ENCODE results near the gene CENPS. TPM values are rescaled to one million over a fixed set of nuclear protein-coding genes. Genes with fewer than 3 reads are reported as not detected.

The CENPS gene
- total RNA-seq, 1 donor from 2014 or later = 15.2 TPM

DNA sequence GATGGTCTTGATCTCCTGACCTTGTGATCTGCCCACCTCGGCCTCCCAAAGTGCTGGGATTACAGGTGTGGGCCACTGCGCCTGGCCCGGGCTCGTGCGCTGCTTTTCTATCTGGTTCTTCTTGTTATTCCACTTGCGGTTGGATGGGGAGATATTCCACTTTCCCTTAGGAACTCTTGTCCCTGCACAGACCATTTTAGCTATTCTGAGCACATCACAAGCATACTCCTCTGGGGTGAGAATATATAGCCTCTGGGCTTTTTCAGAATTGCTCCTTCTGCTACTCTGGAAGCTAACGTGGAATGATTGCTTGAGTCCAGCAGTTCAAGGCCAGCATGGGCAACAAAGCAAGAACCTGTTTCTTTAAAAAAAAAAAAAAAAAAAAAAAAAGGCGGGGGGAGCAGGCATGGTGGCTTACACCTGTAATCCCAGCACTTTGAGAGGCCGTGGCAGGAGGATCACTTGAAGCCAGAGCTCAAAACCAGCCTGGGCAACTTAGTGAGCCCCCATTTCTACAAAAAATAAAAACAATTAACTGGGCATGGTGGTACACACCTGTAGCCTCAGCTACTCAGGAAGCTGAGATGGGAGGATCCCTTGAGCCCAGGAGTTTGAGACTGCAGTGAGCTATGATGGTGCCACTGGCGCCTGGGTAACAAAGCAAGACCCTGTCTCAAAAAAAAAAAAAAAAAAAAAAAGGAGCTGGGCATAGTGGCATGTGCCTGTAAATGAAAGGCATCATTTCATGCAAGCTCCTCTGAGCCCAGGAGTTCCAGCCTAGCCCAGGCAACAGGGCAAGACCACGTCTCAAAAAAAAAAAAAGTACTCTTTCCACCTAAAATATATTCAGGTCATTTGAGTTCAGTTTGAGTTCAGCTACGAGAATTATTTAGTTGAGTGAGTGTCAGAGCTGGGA, 43.2 kb upstream of the CENPS start:
- CTCF ChIA-PET = interaction anchor here (2.2 kb wide), 1 partner anchor 12 kb away, joined by 9 read pairs; the partner anchor contains the start of gene PGD
- Mint-ChIP-seq H3K4me1 (peaks cover 12% of the 10 kb centered on the region), H3K27ac (no peak overlapping the region), H3K4me3 (no peak overlapping the region), H3K27me3 (no peaks in the 10 kb centered on the region), H3K36me3 (ENCODE audit: low read depth) (no peaks in the 10 kb centered on the region), H3K9me3 (no peaks in the 10 kb centered on the region)
- POLR2A ChIA-PET = interaction anchor here (0.6 to 2.5 kb wide), 6 partner anchors 11 to 576 kb away, joined by 3 to 41 read pairs (median 6); partner anchors contain the start of gene PGD
- DNase-seq = no peak
- ATAC-seq (ENCODE audit: low read depth) = no peak
- TF ChIP-seq, protein P1, sequence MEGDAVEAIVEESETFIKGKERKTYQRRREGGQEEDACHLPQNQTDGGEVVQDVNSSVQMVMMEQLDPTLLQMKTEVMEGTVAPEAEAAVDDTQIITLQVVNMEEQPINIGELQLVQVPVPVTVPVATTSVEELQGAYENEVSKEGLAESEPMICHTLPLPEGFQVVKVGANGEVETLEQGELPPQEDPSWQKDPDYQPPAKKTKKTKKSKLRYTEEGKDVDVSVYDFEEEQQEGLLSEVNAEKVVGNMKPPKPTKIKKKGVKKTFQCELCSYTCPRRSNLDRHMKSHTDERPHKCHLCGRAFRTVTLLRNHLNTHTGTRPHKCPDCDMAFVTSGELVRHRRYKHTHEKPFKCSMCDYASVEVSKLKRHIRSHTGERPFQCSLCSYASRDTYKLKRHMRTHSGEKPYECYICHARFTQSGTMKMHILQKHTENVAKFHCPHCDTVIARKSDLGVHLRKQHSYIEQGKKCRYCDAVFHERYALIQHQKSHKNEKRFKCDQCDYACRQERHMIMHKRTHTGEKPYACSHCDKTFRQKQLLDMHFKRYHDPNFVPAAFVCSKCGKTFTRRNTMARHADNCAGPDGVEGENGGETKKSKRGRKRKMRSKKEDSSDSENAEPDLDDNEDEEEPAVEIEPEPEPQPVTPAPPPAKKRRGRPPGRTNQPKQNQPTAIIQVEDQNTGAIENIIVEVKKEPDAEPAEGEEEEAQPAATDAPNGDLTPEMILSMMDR (IDR thresholded peaks at IDR 0.05) = no peak
- intact Hi-C loops (cut with micrococcal nuclease) = no loop called here

DNA sequence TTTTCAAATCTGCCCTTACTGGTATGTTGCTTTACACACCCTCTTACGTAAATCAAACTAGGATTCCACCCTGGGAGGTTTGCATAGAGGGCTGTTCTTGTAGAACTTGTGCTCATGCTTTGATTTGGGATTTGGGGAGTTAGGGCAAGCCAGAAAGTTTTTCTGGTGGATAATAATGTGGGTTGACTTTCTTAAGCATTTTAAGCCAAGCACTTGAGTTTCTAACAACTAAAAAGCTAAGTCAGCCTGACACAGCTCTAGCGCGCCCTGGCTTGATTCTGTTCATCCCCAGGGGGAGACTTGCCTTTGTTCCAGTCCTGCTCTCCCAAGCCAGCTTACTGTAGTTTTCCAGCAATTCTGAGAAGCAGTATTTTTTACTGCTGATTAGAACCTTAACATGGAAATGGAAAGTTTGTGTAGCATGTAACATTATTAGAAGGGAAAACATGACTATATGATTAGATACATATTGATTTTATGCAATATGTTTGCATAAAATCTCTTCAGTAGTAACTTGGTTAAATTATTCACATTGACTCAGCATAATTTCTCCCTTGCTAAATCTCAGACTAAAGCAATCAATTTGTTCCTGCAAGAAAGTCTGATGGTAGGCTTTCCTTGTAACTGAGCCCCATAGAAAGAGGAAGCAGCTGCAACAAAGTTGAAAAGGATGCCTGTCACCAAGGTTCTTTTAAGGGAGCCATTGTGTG, 42.4 kb upstream of the CENPS start:
- peaks cover 12% of the 10 kb centered on the region for H3K4me1 Mint-ChIP-seq
- TF ChIP-seq, protein P1 (IDR thresholded peaks at IDR 0.05) = no peak
- H3K27ac Mint-ChIP-seq = peak overlapping the region; percentile 71
- no peaks in the 10 kb centered on the region for H3K27me3 Mint-ChIP-seq
- no peaks in the 10 kb centered on the region for H3K36me3 Mint-ChIP-seq (ENCODE audit: low read depth)
- ChIA-PET POLR2A (interaction anchor here (0.9 to 2.5 kb wide), 2 partner anchors 11 to 42 kb away, joined by 6 to 41 read pairs; partner anchors contain the start of genes CENPS and PGD), CTCF (interaction anchor here (1.1 to 2.2 kb wide), 4 partner anchors 10 to 106 kb away, joined by 3 to 9 read pairs (median 4); partner anchors contain the start of genes CENPS and PGD)
- no peaks in the 10 kb centered on the region for H3K9me3 Mint-ChIP-seq
- peak; percentile 79 for ATAC-seq (ENCODE audit: low read depth)
- no peak for DNase-seq
- H3K4me3 Mint-ChIP-seq = no peak overlapping the region
- intact Hi-C loops (cut with micrococcal nuclease) = loop anchor here (1.0 kb wide), 1 partner anchor 10 kb away; no protein-coding TSS in a partner anchor

DNA sequence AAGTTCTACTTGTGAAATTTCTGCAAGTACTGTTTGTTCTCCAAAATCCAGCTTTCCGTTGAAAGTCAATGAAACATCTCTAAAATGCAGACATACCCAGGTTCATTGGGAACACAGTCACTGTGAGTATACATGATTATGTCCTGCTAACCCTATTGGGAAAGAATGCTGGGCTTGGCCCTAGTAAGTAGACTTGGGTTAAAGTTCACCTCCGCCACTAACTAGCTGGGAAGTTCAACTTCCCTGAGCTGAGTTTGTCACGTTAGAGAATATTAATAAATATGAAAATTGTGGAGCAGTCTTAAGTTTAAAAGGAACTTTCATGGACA, 41.9 kb upstream of the CENPS start:
- POLR2A ChIA-PET = interaction anchor here (0.9 to 2.5 kb wide), 2 partner anchors 10 to 42 kb away, joined by 6 to 41 read pairs; partner anchors contain the start of genes CENPS and PGD
- H3K4me3 Mint-ChIP-seq = no peak overlapping the region
- H3K4me1 Mint-ChIP-seq = peaks cover 12% of the 10 kb centered on the region
- intact Hi-C loops (cut with micrococcal nuclease) = loop anchor here (1.0 kb wide), 1 partner anchor 10 kb away; no protein-coding TSS in a partner anchor
- H3K36me3 Mint-ChIP-seq (ENCODE audit: low read depth) = no peaks in the 10 kb centered on the region
- no peaks in the 10 kb centered on the region for H3K27me3 Mint-ChIP-seq
- H3K9me3 Mint-ChIP-seq = no peaks in the 10 kb centered on the region
- H3K27ac Mint-ChIP-seq = peak overlapping the region; percentile 71
- CTCF ChIA-PET = interaction anchor here (1.1 to 2.2 kb wide), 4 partner anchors 11 to 106 kb away, joined by 3 to 9 read pairs (median 4); partner anchors contain the start of genes CENPS and PGD
- TF ChIP-seq, protein P1 (IDR thresholded peaks at IDR 0.05) = no peak
- DNase-seq = no peak
- ATAC-seq (ENCODE audit: low read depth) = no peak

DNA sequence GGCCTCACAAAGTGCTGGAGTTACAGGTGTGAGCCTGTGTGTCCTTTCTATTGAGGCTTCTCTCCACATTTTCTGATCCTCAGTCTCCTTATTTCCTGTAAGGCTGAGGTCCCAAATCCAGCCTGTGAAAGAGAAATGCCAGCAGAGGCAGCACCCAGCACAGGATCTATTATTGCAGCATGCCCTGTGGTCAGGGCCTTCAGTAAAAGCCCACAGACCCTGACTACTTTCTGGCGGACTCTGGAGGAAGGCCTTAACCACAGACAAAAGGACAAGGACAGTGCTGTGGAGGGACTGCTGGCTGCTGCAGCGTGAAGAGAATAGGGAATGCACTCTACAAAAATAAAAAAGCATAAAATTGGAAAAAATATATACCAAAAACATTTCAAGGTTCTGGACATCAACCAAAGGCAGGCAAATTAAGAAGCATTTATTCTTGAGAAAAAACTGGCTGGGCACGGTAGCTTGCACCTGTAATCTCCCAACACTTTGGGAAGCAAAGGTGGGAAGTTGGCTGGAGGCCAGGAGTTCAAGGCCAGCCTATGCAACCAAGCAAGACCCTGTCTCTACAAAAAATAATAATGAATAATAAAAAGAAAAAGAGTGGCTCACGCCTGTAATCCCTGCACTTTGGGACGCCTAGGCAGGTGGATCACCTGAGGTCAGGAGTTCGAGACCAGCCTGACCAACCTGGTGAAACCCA, 40.8 kb upstream of the CENPS start:
- ChIA-PET POLR2A (interaction anchor here (2.5 kb wide), 1 partner anchor 9 kb away, joined by 41 read pairs; the partner anchor contains the start of gene PGD), CTCF (interaction anchor here (0.7 kb wide), 1 partner anchor 1634 kb away, joined by 3 read pairs; no protein-coding TSS in a partner anchor)
- Mint-ChIP-seq H3K4me1 (peaks cover 12% of the 10 kb centered on the region), H3K27ac (no peak overlapping the region), H3K36me3 (ENCODE audit: low read depth) (no peaks in the 10 kb centered on the region), H3K27me3 (no peaks in the 10 kb centered on the region), H3K4me3 (no peak overlapping the region), H3K9me3 (no peaks in the 10 kb centered on the region)
- DNase-seq = no peak
- intact Hi-C loops (cut with micrococcal nuclease) = no loop called here
- TF ChIP-seq, protein P1 (IDR thresholded peaks at IDR 0.05) = no peak
- ATAC-seq (ENCODE audit: low read depth) = no peak
